ENCODE results near the gene FOXP3.
"Not testable (repeated sequence)": the region's sequence is repeated elsewhere in the genome, so short reads cannot be mapped to it uniquely, and the experiment has no call there.

Gene FOXP3

DNA sequence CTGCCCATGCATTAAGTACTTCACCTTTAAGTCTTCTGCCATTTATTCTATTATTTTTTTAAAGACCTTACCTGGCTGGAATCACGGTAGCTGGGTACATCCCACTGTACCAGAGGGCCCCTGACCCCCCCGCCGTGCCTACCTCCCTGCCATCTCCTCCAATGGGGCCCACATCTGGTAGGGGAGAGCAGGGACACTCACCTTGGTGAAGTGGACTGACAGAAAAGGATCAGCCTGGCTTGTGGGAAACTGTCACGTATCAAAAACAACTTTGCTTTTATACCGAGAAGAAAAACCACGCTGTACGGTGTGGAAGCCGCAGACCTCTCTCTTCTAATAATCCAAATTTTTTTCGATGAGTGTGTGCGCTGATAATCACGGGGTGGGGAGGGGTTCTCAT lies at the start of gene FOXP3:
Gene FOXP3 (minus strand): TSS at position 251 of the 400 bp plus-strand sequence. CDS start 6,205 bp downstream, outside the sequence.
- DNase-seq (ENCODE audit: low read depth): no peak
- TF ChIP-seq, protein P1, sequence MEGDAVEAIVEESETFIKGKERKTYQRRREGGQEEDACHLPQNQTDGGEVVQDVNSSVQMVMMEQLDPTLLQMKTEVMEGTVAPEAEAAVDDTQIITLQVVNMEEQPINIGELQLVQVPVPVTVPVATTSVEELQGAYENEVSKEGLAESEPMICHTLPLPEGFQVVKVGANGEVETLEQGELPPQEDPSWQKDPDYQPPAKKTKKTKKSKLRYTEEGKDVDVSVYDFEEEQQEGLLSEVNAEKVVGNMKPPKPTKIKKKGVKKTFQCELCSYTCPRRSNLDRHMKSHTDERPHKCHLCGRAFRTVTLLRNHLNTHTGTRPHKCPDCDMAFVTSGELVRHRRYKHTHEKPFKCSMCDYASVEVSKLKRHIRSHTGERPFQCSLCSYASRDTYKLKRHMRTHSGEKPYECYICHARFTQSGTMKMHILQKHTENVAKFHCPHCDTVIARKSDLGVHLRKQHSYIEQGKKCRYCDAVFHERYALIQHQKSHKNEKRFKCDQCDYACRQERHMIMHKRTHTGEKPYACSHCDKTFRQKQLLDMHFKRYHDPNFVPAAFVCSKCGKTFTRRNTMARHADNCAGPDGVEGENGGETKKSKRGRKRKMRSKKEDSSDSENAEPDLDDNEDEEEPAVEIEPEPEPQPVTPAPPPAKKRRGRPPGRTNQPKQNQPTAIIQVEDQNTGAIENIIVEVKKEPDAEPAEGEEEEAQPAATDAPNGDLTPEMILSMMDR (IDR thresholded peaks at IDR 0.05; ENCODE audit: control insufficient read depth, extremely low read depth, insufficient read depth): no peak
- H3K4me3 ChIP-seq (ENCODE audit: low read depth, low read length): no peak within 1 kb of the TSS

GRCh38 chrX:49312176-49312575 lies 47.7 kb upstream of the FOXP3 start:
- DNase-seq (ENCODE audit: low read depth): no peak
- H3K4me3 ChIP-seq (ENCODE audit: low read depth, low read length): no peak overlapping the region
- TF ChIP-seq, protein P1 (IDR thresholded peaks at IDR 0.05; ENCODE audit: control insufficient read depth, extremely low read depth, insufficient read depth): no peak

GRCh38 chrX:49310371-49310770 lies 45.9 kb upstream of the FOXP3 start:
- H3K4me3 ChIP-seq (ENCODE audit: low read depth, low read length): no peak overlapping the region
- no peak for DNase-seq (ENCODE audit: low read depth)
- TF ChIP-seq, protein P1 (IDR thresholded peaks at IDR 0.05; ENCODE audit: control insufficient read depth, extremely low read depth, insufficient read depth): no peak

DNA sequence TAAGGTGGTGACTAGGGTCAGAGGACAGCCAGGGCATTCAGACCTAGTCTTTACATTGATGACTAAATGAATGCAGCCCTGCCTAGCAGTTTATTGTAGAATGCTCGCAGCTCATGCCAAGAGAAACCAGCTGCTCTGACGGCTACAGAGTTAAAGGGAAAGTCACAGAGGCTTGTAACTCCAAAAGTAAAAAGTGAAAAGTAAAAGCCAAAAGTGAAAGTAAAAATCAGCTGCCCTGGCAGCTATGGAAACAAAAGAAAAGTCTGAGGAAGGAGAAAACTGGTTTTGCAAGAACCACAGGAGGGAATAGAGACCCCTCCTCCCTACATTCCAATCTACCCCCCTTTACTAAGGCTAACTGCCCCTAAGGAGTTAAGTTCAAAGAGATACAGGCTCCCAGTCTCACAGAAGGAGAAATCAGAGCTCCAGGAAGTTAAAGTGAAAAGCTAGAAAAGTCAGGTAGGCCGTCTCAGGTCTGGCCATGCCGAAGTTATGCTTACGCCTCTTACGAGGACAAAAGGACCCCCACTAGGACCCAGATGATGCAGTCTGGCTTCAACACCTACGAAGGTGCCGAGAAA lies 45.0 kb upstream of the FOXP3 start:
- TF ChIP-seq, protein P1 (IDR thresholded peaks at IDR 0.05; ENCODE audit: control insufficient read depth, extremely low read depth, insufficient read depth): no peak

DNA sequence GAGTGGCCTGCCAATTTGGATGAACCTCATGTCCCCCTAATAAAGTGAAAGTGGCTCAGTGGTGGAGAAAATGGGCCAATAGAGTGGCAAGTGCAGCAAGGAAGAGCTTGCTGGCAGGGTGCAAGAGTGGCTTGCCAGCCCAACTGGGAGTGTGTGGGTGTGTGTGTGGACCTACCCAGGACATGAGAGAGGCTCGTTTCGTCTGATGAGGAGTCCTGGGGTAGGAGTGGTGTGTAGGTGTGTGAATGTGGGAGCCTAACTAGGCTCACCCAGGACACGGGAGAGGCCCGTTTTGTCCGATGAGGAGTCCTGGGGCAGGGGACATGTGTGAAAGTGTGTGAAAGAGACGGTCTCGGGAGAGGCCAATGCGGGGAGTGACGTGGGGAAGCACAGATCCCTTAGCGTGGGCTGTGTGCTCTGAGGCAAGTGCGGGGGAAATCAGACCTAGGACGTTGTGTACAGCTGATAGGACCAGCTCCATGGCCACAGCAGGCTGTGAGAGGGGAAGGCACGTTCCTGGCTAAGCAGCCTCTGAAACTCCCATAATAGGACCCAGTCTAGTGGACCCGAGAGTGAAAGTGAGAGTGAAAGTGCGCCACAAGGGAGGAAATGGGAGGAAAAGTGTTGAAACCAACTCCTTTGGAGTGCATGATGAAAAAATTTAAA lies 44.2 kb upstream of the FOXP3 start:
- H3K4me3 ChIP-seq (ENCODE audit: low read depth, low read length): no peak overlapping the region
- DNase-seq (ENCODE audit: low read depth): no peak
- TF ChIP-seq, protein P1 (IDR thresholded peaks at IDR 0.05; ENCODE audit: control insufficient read depth, extremely low read depth, insufficient read depth): no peak

More for the DNA sequence above, 45.0 kb upstream of the FOXP3 start:
- H3K4me3 ChIP-seq (ENCODE audit: low read depth, low read length): no peak overlapping the region
- DNase-seq (ENCODE audit: low read depth): no peak

DNA sequence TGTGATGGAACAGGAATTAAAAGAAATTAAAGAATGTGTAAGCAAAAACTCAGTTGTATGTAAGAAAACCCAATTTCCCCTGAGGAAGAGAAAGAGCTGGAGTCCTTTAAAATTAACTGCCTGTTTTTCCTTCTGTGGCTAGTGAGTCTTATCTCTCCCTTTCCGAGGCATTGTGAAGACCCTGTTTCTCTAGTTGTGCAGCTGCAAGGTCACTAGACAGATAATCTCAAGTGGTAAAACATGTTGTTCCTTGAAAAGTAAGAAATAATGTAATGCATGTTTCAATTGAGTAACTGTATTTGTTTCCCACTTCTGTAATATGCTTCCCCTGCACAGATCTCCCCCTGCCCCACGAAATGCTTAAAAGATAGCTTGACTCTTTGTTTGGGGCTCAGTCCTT lies 43.3 kb upstream of the FOXP3 start:
- not testable (repeated sequence) for DNase-seq (ENCODE audit: low read depth); H3K4me3 ChIP-seq (ENCODE audit: low read depth, low read length)

DNA sequence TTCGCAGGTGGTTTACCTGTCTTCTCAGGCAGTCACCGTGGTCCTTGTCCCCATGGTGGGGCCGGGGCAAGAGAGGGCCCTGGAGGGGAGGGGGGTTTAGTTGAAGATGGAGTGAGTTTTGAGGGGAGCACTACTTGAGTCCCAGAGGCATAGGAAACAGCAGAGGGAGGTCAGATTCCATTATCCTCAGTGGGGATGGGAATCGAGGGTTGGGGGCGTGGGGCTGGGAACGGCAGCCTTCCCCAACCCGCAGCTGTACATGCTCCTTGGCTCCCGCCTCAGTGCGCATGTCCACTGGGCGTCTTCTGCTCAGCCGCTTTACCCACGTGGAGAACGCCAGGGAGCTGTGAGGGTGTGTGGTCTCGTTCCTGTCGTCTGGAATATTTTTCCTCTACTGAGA lies 38.8 kb upstream of the FOXP3 start, which contains the start of gene GAGE10:
Gene GAGE10 (plus strand): TSS at position 301 of the 400 bp plus-strand sequence. CDS start 1,214 bp downstream, outside the sequence.
- H3K4me3 ChIP-seq (ENCODE audit: low read depth, low read length): no peak within 1 kb of the TSS
- TF ChIP-seq, protein P1 (IDR thresholded peaks at IDR 0.05; ENCODE audit: control insufficient read depth, extremely low read depth, insufficient read depth): no peak
- DNase-seq (ENCODE audit: low read depth): no peak
